COR-L47 (cell line): ENCODE results near the gene DRD1.
"Not testable (repeated sequence)": the region's sequence is repeated elsewhere in the genome, so short reads cannot be mapped to it uniquely, and the experiment has no call there.

ENCODE experiments used
- DNase-seq: peaks from one replicate; lab custom pipeline; 2025; lab: John Stamatoyannopoulos, UW

DRD1 gene

DNA sequence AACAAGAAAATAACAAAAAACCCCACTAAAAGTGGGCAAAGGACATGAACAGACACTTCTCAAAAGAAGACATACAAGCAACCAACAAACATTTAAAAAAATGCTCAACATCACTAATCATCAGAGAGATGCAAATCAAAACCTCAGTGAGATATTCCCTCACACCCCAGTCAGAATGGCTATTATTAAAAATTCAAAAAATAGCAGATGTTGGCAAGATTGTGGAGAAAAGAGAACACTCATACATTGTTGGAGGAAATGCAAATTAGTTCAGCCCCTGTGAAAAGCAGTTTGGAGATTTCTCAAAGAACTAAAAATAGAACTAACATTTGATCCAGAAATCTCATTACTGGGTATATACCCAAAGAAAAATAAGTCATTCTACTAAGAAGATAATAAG lies 19.4 kb downstream of the DRD1 start:
- DNase-seq: not testable (repeated sequence)

DNA sequence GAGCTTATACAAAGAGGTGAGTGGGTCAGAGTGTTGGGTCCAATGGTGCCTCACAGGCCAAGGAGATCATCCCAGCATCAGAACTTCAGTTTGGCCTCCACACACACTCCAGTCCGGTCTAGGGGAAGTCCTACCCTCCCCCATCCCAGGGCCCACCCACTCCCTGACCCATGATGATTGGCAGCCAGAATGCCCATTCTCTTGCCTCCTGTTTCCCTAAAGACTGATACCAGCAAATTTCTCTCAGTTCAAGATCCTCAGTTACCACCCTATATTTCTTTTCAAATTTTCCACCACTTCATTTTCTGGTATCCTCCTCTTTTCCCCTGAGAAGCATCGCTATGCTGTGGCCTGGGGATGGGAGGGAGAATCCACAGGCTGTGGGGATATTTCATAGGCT lies 21.9 kb downstream of the DRD1 start:
- DNase-seq: no peak

DNA sequence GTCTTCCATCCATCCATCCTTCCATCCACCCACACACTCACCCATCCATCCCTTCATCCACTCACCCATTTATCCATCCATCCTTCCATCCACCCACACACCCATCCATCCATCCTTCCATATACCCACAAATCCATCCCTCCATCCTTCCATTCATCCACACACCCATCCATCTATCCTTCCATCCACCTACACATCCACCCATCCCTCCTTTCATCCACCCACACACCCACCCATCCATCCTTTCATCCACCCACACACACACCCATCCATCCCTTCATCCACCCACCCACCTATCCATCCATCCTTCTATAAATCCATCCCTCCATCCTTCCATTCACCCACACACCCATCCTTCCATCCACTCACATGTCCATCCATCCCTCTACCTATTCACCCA lies 23.6 kb downstream of the DRD1 start:
- DNase-seq: no peak

DNA sequence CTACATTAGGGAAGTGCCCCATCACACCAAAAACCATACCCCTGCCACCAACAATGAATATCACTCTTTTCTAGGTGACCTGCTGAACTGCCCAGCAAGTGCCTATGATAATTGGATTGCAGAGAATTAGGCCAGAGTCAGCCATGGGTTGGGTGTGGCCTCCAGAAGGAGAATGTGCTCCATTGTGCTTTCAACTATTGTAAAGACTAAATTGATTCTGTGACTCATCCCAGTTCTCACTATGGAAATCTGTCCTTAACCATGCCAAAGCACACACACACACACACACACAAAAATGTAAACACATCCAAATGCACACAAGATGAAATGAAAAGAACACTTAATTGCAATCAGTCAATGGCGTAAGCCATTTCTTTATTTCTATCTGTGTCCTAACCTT lies 25.7 kb downstream of the DRD1 start:
- peak; percentile 41 for DNase-seq

GRCh38 chr5:175417384-175417783 lies 26.6 kb downstream of the DRD1 start:
- DNase-seq: no peak

- no peak for DNase-seq
These were observed 28.7 kb downstream of the DRD1 start for GRCh38 chr5:175415303-175415702.

DNA sequence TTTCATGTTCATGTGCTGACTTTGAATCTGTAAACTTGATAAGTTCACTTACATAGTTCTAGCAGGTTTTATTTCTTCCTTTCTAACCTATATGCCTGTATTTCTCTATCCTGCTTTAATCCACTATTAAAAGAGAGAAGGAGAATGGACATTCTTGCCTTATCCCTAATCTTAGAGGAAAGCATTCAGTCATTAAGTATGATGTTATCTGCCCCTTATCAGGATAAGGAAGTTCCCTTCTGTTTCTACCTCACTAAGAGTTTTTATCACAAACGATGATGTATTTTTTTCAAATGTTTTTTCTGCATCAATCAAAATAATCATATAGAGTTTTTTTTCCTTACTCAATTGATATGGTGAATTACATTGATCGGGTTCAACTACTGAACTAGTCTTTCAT lies 33.1 kb downstream of the DRD1 start:
- no peak for DNase-seq

- DNase-seq: no peak
These were observed 37.7 kb downstream of the DRD1 start for GRCh38 chr5:175406300-175406699.

- not testable (repeated sequence) for DNase-seq
These were observed 46.2 kb downstream of the DRD1 start for GRCh38 chr5:175397590-175398297.

GRCh38 chr5:175395430-175395829 lies 48.6 kb downstream of the DRD1 start:
- DNase-seq: not testable (repeated sequence)

- DNase-seq: no peak
These were observed 49.4 kb downstream of the DRD1 start for GRCh38 chr5:175394601-175395000.

DNA sequence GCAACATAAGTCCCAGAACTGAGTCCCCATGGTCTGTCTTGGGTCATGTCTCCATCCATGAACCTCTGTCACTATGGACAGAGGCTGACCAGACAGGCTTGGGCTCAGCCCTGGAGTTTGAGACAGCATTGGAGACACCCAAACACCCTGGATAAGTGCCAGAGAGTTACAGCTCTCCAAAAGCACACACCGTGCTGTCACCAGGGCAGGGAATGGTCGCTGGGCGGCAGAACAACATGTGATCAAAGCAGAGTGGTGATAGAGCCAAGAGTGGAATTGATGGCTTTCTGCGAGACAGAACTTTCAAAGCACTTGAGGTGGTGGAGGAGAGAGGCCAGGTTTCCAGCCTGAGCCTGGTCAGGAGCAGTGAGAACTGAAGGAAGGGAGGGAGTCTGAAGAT lies 50.1 kb downstream of the DRD1 start:
- DNase-seq: no peak

- DNase-seq: no peak
These were observed 51.7 kb downstream of the DRD1 start for GRCh38 chr5:175392236-175392635.

GRCh38 chr5:175390352-175391083 lies 53.5 kb downstream of the DRD1 start:
- DNase-seq: no peak
